Measurements from ENCODE around the gene NIBAN1.

DNA sequence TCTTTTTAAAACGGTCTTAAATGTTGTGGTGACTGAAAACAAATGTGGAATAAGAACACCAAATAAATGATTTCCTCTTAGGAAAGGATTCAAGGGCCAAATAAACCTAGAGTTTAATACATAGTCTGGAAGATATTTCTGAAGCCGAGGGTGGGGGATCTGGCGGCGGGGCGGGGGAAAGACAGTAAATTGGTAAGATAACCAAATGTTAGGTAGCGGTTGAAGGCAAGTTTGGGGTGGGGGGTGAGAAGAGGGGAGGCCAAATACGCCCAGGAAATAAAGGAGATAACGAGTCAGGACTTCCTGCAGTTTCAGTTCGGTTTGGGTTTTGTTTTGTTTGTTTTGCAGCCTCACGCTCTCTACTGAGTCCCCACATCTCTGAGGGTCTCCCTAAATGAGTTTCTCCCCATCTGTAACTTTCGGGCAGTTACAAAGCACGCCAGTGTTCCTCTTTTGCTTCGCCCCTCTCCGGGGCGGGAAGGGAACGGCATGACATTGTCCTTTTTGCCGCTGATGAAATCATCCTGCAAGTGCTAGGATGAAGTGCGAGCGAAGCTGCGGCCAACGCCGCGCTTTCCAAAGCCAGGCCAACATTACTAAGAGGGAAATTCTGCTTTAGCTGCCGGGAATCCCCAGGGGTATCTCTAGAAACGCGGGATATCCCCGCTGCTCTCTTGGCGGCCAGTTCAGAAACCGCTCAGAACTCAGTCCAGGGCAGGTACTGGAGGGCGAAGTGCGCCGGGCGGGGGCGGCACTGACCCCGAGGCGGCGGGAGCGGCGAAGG is 844 bp downstream of the NIBAN1 start:
- TF ChIP-seq EZH2 (IDR thresholded peaks at IDR 0.05; ENCODE audit: borderline replicate concordance, low read length) = no peak
- TF ChIP-seq, protein P1, sequence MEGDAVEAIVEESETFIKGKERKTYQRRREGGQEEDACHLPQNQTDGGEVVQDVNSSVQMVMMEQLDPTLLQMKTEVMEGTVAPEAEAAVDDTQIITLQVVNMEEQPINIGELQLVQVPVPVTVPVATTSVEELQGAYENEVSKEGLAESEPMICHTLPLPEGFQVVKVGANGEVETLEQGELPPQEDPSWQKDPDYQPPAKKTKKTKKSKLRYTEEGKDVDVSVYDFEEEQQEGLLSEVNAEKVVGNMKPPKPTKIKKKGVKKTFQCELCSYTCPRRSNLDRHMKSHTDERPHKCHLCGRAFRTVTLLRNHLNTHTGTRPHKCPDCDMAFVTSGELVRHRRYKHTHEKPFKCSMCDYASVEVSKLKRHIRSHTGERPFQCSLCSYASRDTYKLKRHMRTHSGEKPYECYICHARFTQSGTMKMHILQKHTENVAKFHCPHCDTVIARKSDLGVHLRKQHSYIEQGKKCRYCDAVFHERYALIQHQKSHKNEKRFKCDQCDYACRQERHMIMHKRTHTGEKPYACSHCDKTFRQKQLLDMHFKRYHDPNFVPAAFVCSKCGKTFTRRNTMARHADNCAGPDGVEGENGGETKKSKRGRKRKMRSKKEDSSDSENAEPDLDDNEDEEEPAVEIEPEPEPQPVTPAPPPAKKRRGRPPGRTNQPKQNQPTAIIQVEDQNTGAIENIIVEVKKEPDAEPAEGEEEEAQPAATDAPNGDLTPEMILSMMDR (conservative IDR thresholded peaks at IDR 0.05 in 1 of 2, IDR thresholded peaks at IDR 0.05 in 1 of 2; ENCODE audit: extremely low read depth in 1 of 2, insufficient read depth in 1 of 2, low read depth in 1 of 2, low read length in 2 of 2) = no peak

All from mammary epithelial cell (primary cell).